GM18519 (cell line): ENCODE data around the gene PPP1CB.
A peak's percentile ranks its signal among the peaks of the same experiment; 100 is the strongest.

Experiments
- ATAC-seq: cut with Tn5 transposase; IDR thresholded peaks from one replicate; pipeline ENCODE4 v1.9.1; 2021; ENCODE audit warnings: mild to moderate bottlenecking, moderate library complexity; ENCODE audit not compliant: unreplicated experiment, low FRiP score

The PPP1CB gene

DNA sequence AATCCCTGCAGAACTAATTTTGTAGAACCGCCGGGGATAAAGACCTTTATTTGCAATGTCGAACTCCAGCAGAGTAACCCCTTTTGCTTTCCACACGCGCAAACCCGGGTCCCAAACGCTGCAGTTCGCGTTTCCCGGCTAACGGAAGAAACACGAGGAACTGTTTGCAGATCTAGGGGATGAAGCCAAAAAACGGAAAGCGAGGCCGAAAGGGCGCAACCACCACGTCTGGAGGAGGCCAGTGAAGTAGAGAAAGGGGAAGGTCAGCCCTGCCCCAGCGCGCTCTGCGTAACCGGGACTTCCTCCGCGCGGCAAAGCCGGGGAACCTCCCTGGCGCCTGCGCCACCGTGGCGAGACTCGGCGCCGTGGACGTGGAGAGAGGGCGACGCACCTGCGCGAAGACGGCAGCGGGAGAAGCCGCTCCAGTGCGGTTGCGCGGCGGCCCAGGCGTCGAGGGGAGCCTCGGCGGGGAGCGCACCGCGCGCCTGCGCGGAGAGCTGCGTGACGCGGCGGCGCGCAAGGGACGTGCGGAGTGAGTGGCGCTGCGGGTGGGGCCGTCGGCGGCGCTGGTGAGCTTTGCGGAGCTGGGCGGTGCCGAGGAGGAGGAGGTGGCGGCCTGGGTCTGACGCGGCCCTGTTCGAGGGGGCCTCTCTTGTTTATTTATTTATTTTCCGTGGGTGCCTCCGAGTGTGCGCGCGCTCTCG lies at the start of gene PPP1CB:
Gene PPP1CB (plus strand): TSS at position 579 of the 704 bp plus-strand sequence. CDS start 295 bp downstream, outside the sequence.
- ATAC-seq: peak; percentile 77

DNA sequence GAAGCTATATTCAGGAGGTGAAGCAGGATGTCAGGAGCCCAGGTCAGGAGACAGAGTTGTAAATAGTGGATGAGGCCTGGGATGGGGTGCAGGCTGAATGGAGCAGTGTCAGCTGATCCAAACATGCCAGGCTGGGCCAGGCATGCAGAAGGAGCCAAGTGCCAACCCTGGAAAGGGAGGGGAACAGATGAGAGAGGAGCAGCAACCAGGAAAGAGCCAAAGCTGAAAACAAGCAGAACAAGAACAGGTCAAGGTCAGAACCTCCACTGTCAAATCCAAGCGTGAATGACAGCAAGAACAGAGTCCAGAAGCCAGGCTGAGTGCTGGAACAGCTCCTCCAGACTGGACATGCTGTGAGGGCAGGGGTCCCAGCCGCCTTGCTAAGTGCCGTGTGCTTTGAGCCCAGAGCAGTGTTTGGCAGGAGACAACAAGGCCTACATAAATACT lies 49.2 kb upstream of the PPP1CB start:
- ATAC-seq: no peak

- no peak for ATAC-seq
Measured at GRCh38 chr2:28702878-28703277, 48.8 kb upstream of the PPP1CB start.

- ATAC-seq: no peak
Measured at GRCh38 chr2:28704621-28705020, 47.0 kb upstream of the PPP1CB start.

GRCh38 chr2:28705751-28706440 lies 45.7 kb upstream of the PPP1CB start:
- no peak for ATAC-seq

GRCh38 chr2:28707592-28707991 lies 44.0 kb upstream of the PPP1CB start:
- no peak for ATAC-seq

DNA sequence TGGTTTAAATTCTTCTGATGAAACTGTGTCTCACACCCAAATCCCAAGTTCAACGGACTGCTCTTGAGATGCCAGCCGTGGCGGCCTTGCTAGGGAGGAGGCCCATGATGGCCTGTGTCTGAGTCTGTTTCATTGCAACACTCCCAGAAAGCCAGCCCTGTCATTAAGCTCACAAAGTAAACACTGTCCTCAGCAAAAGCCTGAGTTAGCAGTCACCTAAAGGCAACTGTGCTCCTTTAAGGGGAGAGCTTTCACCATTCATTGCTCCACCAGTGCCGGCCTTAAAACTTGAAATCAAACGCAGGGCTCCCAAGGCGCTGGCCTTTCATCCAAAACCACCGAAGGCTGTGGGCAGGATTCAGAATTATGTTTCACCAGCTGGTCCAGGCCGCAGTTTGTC lies 42.5 kb upstream of the PPP1CB start:
- ATAC-seq: no peak

GRCh38 chr2:28710545-28710944 lies 41.1 kb upstream of the PPP1CB start:
- no peak for ATAC-seq

- ATAC-seq: no peak
Measured at GRCh38 chr2:28713577-28714298, 37.9 kb upstream of the PPP1CB start.

DNA sequence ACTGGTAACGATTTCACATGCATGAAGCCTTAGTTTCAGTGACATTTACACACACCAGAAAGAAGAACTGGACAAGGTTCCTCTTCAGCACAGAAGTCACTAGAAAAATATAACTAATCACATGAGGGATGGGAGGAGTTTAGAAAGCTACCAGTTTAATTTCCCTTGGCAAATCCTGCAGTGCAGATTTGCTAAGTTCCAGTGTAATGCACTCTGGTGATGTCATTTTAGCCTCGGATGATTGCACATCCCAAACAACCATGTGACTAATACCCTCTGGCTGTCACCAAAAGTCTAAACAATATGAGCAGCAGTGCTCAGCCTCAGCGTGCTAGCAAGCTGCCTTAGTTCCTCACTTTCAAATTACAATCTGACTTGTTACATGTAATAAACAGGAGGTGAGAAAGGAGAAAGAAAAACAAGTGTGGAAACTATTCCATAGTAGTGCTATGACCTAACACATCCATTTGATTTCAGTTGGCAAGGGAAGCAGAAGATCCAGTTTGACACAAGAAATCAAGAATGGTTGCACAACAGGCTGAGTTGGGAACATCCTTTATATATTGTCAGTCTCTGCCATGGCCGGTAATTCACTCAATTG lies 35.3 kb upstream of the PPP1CB start:
- ATAC-seq: no peak

DNA sequence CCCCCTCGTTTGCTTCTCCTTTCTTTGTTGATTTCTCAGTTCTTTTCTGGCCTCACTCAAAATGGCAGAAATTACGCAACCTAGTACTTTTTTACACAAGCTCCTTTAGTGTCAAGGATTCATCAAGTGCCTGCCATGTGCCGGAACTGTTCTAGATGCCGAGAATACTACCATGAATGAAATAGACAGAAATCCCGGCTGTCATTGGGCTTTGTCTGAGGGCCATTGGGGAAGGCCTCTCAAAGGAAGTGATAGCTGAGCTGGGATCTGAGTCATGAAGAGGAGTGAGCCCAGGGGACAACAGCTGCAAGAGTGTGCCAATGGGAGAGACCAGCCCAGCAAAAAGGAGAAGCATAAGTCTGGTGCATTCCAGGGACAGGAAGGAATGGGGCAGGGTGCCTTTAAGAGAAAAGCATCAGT lies 34.3 kb upstream of the PPP1CB start:
- ATAC-seq: no peak

- no peak for ATAC-seq
Measured at GRCh38 chr2:28720345-28720744, 31.3 kb upstream of the PPP1CB start.

- no peak for ATAC-seq
Measured at GRCh38 chr2:28721601-28722191, 29.9 kb upstream of the PPP1CB start.

GRCh38 chr2:28725021-28725711 lies 26.5 kb upstream of the PPP1CB start:
- no peak for ATAC-seq

DNA sequence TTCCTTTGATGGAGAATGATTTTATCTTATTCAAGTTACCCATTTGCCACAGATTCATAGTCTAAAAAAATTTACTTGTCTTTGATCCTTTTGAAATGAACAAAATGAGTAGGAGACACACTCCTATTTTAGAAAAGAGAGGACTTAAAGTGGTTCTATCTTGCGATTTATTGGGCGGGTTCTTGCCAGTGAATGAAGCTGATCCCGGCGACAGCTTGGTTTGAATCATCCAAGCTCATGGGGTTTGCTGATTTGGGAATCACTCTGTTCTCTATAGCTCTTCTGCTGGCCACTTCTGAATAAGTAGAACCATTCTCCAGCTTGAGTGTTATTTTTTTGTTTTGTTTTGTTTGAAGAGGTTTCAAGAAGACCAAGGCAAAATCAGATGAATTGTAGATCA lies 25.5 kb upstream of the PPP1CB start:
- ATAC-seq: no peak

GRCh38 chr2:28729698-28730097 lies 21.9 kb upstream of the PPP1CB start:
- ATAC-seq: no peak

GRCh38 chr2:28730641-28731146 lies 20.9 kb upstream of the PPP1CB start:
- no peak for ATAC-seq

DNA sequence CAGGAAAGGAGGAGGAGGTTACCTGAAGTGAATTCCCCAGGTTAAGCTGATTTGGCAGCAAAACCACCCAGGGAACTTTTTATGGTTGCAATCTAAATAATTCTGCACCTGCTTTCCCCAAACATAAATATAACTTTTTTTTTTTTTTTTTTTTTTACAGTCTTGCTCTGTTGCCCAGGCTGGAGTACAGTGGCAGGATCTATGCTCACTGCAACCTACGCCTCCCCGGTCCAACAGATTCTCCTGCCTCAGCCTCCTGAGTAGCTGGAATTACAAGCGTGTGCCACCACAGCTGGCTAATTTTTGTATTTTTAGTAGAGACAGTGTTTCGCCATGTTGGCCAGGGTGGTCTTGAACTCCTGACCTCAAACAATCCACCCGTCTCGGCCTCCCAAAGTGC lies 16.1 kb upstream of the PPP1CB start:
- ATAC-seq: no peak

- no peak for ATAC-seq
Measured at GRCh38 chr2:28736034-28736433, 15.6 kb upstream of the PPP1CB start.

DNA sequence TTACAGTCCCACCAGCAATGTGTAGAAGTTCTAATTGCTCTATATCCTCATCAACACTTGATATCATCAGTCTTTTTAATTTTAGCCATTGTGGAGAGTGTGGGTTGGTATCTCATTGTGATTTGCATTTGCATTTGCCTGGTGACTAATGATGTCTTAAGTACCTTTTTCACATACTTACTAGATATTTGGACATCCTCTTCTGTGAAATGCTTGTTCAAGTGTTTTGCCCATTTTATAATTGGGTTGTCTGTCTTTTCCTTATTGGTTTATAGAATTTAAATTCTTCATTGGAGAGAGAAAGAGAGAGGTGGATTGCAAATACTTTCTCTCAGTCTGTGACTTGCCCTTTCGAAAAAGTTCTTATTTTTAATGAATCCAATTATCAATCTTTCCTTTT lies 14.0 kb upstream of the PPP1CB start:
- no peak for ATAC-seq
